DMS153 (cell line): ENCODE data around the gene TMEM204.
"Not testable (repeated sequence)": the region's sequence is repeated elsewhere in the genome, so short reads cannot be mapped to it uniquely, and the experiment has no call there.

Experiments
- DNase-seq: peaks from one replicate; lab custom pipeline; 2025; lab: John Stamatoyannopoulos, UW

TMEM204 gene

DNA sequence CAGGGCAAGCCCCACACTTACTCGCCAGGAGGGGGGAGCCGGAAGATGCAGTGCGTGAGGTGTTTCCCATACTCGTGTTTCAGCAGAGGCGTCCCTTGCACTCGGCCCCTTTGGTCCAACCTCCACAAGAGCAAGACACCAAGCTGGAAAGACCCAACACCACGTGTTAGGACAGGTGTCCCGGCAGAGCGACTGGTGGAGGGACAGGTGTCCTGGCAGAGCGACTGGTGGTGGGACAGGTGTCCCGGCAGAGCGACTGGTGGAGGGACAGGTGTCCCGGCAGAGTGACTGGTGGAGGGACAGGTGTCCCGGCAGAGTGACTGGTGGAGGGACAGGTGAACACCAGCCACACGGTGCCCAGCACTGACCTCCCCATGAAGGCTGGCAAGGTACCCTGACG lies 59.0 kb downstream of the TMEM204 start:
- DNase-seq = no peak

DNA sequence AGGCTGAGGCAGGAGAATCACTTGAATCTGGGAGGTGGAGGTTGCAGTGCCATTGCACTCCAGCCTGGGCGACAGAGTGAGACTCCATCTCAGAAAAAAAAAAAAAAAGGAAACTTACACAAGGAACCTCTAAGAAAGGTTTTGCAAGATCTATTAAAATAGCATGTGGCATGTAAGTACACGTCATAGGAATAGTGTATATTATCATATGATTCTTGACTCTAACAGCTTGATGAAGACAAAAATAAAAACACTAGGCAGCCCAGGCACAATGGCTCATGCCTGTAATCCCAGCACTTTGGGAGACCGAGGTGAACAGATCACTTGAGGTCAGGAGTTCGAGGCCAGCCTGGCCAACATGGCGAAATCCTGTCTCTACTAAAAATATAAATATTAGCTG lies 62.0 kb downstream of the TMEM204 start:
- not testable (repeated sequence) for DNase-seq

DNA sequence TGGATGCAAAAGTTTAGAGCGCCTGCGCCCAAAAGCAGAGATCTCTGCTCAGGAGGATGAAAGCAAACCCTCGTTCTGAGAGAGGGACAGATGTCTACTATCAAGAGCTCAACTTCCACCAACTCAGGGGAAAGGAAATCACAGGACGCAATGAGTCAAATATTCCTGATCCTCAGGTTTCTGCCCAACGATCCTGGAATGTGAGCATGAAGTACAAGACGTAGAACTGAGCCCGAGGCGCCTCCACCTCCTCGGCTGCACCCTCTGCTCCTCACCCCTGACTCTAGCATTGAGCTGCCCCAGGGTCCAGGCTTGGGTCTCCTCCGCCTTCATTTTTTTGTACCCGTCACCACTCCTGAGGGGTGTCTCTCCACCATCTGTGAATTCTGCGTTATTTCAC lies 63.0 kb downstream of the TMEM204 start:
- no peak for DNase-seq

DNA sequence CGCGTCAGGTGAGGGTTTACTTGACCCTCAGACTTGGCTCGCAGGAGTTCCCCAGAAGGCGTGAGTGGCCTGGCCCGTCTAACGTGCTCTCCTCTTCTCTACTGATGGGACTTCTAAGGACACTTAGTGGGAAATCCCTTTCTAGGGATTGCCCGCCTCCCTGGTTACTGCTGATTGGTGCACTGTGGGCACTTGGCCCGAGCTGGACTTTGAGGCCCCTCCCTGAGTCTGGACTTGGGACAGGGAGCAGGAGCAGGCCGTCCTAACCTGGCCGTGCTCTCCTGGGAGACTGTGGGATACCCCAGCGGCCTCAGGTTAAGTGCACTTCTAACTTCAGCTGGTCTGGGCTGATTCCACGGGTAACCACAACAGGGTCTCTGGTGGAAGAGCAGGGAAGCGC lies 63.7 kb downstream of the TMEM204 start:
- DNase-seq = no peak

- DNase-seq = no peak
Measured at GRCh38 chr16:1601031-1601430, 67.6 kb downstream of the TMEM204 start.

DNA sequence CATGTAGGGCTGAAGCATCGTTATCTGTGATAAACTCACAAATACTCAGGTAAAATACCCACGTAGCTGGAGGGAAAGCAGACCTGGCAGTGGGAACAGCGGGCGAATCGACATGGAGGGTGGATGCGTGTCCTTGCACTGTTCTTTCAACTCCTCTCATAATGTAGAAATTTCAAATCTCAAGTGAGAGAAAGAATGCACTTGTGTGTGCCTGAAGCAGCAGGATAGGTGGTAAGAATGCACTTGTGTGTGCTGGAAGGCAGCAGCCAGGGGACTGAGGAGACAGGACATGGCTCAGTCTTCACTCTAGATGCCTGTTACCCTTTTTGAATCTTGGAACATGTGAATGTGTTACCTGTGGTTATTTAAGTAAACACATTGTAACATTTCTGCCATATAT lies 68.0 kb downstream of the TMEM204 start:
- DNase-seq = no peak

- no peak for DNase-seq
Measured at GRCh38 chr16:1602285-1602684, 68.8 kb downstream of the TMEM204 start.
